PC-3 (cell line): ENCODE results near the gene CCDC171. TPM values are rescaled to one million over a fixed set of nuclear protein-coding genes. Genes with fewer than 3 reads are reported as not detected.

Source experiments
- ATAC-seq: fragments of 200-7000 bp; cut with Tn5 transposase; 2 replicates; pipeline ENCODE4 v1.9.1; 2020; ENCODE audit warnings: mild to moderate bottlenecking, moderate library complexity
- BruUV-seq: library from RNA; stranded (reverse); fragments of 400-500 nt; replicated peaks from 2 replicates; lab custom pipeline; 2021; lab: Mats Ljungman, UMichigan
- CTCF ChIA-PET: fragments of 300-600 bp; sonication (Branson Sonifier 250); formaldehyde crosslinking; loops from one replicate; lab custom pipeline; 2022; ENCODE audit warnings: antibody characterized with exemption; lab: Charles Lee
- POLR2A ChIA-PET: fragments of 300-600 bp; sonication (Branson Sonifier 250); formaldehyde crosslinking; loops from one replicate; lab custom pipeline; 2022; ENCODE audit warnings: antibody characterized with exemption; ENCODE audit not compliant: unreplicated experiment; lab: Charles Lee
- DNase-seq: peaks from one replicate; pipeline ENCODE4 v3.0.0-alpha.2; 2015
- H2AFZ ChIP-seq: fragments of 300-600 bp; sonication (generic); 2 replicates; pipeline ENCODE4 v1.6.0; 2016; ENCODE audit warnings: antibody characterized with exemption, low read length
- H3F3A ChIP-seq: fragments of 300-600 bp; sonication (generic); one replicate; pipeline ENCODE4 v1.6.0; 2017; ENCODE audit warnings: antibody characterized with exemption, low read length, control low read depth, mild to moderate bottlenecking; ENCODE audit not compliant: unreplicated experiment
- H3K27ac ChIP-seq: fragments of 300-600 bp; sonication (generic); 2 replicates; pipeline ENCODE4 v1.5.1; 2016; ENCODE audit warnings: mild to moderate bottlenecking, low read length
- H3K27me3 ChIP-seq: fragments of 300-600 bp; sonication (generic); 2 replicates; pipeline ENCODE4 v1.6.1; 2016; ENCODE audit warnings: low read length, mixed read lengths
- H3K36me3 ChIP-seq: fragments of 300-600 bp; sonication (generic); 2 replicates; pipeline ENCODE4 v1.6.1; 2016; ENCODE audit warnings: low read depth, mixed run types, low read length, mixed read lengths
- H3K4me1 ChIP-seq: fragments of 300-600 bp; sonication (generic); 2 replicates; pipeline ENCODE4 v1.5.1; 2016; ENCODE audit warnings: low read length; ENCODE audit not compliant: insufficient read depth
- H3K4me2 ChIP-seq: fragments of 300-600 bp; sonication (generic); 2 replicates; pipeline ENCODE4 v1.6.0; 2016; ENCODE audit warnings: low read length
- H3K4me3 ChIP-seq: fragments of 300-600 bp; sonication (generic); 2 replicates; pipeline ENCODE4 v1.5.1; 2016; ENCODE audit warnings: mild to moderate bottlenecking, low read length, mixed read lengths
- H3K79me2 ChIP-seq: fragments of 300-600 bp; sonication (generic); 2 replicates; pipeline ENCODE4 v1.6.1; 2017; ENCODE audit warnings: low read length, mixed read lengths
- H3K9ac ChIP-seq: fragments of 300-600 bp; sonication (generic); 2 replicates; pipeline ENCODE4 v1.6.0; 2016; ENCODE audit warnings: mild to moderate bottlenecking, low read length
- H3K9me2 ChIP-seq: fragments of 300-600 bp; sonication (generic); replicated peaks from 2 replicates; pipeline ENCODE4 v1.6.1; 2016; ENCODE audit warnings: mixed run types, low read length, mixed read lengths
- H3K9me3 ChIP-seq: fragments of 300-600 bp; sonication (generic); 2 replicates; pipeline ENCODE4 v1.6.1; 2016; ENCODE audit warnings: low read length, mixed read lengths
- H4K20me1 ChIP-seq: fragments of 300-600 bp; sonication (generic); 2 replicates; pipeline ENCODE4 v1.6.1; 2016; ENCODE audit warnings: low read length, mixed read lengths
- EZH2 ChIP-seq: fragments of 300-600 bp; sonication (generic); IDR thresholded peaks from one replicate; pipeline ENCODE4 v1.6.1; 2017; ENCODE audit warnings: antibody characterized with exemption, mild to moderate bottlenecking, low read length; ENCODE audit not compliant: unreplicated experiment
- EZH2phosphoT487 ChIP-seq: fragments of 300-600 bp; sonication (generic); IDR thresholded peaks from 2 replicates; pipeline ENCODE4 v1.6.1; 2018; ENCODE audit warnings: mild to moderate bottlenecking, antibody characterized with exemption, low read length, borderline replicate concordance
- intact Hi-C: fragments of 100-400 bp; cut with micrococcal nuclease; formaldehyde crosslinking; loops from 2 replicates; pipeline ENCODE4 v1.9.0; 2023
- total RNA-seq: library from RNA; depleted of rRNA; stranded (reverse); fragments of >200 nt; gene quantifications from 2 replicates; pipeline ENCODE4 v1.2.3, GENCODE V29; 2014
- TF ChIP-seq, protein P1 (sequence below): fragments of 300-600 bp; sonication (generic); conservative IDR thresholded peaks from 2 replicates; pipeline ENCODE4 v1.5.1; 2017; ENCODE audit warnings: antibody characterized with exemption, low read depth, mild to moderate bottlenecking, low read length

The CCDC171 gene
- total RNA-seq, 1 experiment from 2014 or later = 2.7 TPM

DNA sequence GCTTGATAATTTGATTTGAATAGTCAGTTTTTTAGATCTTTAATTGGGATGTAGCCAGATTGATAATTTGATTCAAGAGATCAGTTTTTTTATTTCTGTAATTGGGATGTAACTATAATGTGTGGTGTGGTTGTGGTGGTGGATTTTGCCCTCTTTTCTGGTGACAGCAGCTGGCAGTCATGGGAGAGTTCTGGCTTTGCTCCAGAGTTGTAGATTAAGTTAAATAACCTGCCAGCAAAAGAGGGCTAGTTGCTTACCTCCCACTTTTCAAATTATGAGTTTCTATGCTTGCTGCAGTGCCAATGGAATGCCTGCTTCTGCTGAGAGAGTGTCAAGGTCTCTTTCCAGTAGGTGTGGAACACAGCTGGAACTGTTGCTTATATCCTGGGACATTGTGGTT is 315.1 kb downstream of the CCDC171 start:
- Histone ChIP-seq H3K9ac (no peak overlapping the region), H3K79me2 (no peaks in the 10 kb centered on the region), H3K4me3 (no peak overlapping the region), H3K4me2 (no peak overlapping the region), H3K4me1 (no peaks in the 10 kb centered on the region), H4K20me1 (no peaks in the 10 kb centered on the region), H3F3A (no peaks in the 10 kb centered on the region), H3K9me3 (no peaks in the 10 kb centered on the region), H3K27me3 (no peaks in the 10 kb centered on the region), H3K27ac (no peak overlapping the region), H3K9me2 (no peaks in the 10 kb centered on the region), H3K36me3 (no peaks in the 10 kb centered on the region), H2AFZ (no peak overlapping the region)
- DNase-seq = no peak
- ATAC-seq = no peak
- CTCF ChIA-PET = no interaction called here
- POLR2A ChIA-PET = no interaction called here
- no TSS peak for BruUV-seq
- intact Hi-C loops = no loop called here
- TF ChIP-seq EZH2 = no peak
- TF ChIP-seq EZH2phosphoT487 = no peak
- TF ChIP-seq, protein P1, sequence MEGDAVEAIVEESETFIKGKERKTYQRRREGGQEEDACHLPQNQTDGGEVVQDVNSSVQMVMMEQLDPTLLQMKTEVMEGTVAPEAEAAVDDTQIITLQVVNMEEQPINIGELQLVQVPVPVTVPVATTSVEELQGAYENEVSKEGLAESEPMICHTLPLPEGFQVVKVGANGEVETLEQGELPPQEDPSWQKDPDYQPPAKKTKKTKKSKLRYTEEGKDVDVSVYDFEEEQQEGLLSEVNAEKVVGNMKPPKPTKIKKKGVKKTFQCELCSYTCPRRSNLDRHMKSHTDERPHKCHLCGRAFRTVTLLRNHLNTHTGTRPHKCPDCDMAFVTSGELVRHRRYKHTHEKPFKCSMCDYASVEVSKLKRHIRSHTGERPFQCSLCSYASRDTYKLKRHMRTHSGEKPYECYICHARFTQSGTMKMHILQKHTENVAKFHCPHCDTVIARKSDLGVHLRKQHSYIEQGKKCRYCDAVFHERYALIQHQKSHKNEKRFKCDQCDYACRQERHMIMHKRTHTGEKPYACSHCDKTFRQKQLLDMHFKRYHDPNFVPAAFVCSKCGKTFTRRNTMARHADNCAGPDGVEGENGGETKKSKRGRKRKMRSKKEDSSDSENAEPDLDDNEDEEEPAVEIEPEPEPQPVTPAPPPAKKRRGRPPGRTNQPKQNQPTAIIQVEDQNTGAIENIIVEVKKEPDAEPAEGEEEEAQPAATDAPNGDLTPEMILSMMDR = no peak

- Histone ChIP-seq H3K36me3 (no peaks in the 10 kb centered on the region), H3K27ac (peak overlapping the region; percentile 78), H4K20me1 (no peaks in the 10 kb centered on the region), H3K9me2 (no peaks in the 10 kb centered on the region), H3F3A (no peaks in the 10 kb centered on the region), H3K27me3 (no peaks in the 10 kb centered on the region), H3K4me2 (peak overlapping the region; percentile 48), H3K9ac (peak overlapping the region; percentile 73), H3K4me3 (no peak overlapping the region), H3K4me1 (peaks cover 18% of the 10 kb centered on the region), H2AFZ (peak overlapping the region; percentile 41), H3K79me2 (no peaks in the 10 kb centered on the region), H3K9me3 (no peaks in the 10 kb centered on the region)
- peak; percentile 74 for DNase-seq
- CTCF ChIA-PET = no interaction called here
- BruUV-seq = no TSS peak
- peak; percentile 66 for ATAC-seq
- TF ChIP-seq EZH2 (no peak), EZH2phosphoT487 (no peak)
- TF ChIP-seq, protein P1 = peak; percentile 72
- POLR2A ChIA-PET = interaction anchor here (0.6 kb wide), 1 partner anchor 50 kb away, joined by 3 read pairs; no protein-coding TSS in a partner anchor
- intact Hi-C loops = loop anchor here (1.0 to 10.0 kb wide), 4 partner anchors 169 to 1051 kb away; no protein-coding TSS in a partner anchor
Observed at GRCh38 chr9:15873573-15874177, 320.8 kb downstream of the CCDC171 start.

- DNase-seq = no peak
- Histone ChIP-seq H3K27me3 (no peaks in the 10 kb centered on the region), H3K4me3 (no peak overlapping the region), H3K4me1 (no peaks in the 10 kb centered on the region), H4K20me1 (no peaks in the 10 kb centered on the region), H2AFZ (no peak overlapping the region), H3K27ac (no peak overlapping the region), H3K9me3 (no peaks in the 10 kb centered on the region), H3F3A (no peaks in the 10 kb centered on the region), H3K79me2 (no peaks in the 10 kb centered on the region), H3K4me2 (no peak overlapping the region), H3K9me2 (no peaks in the 10 kb centered on the region), H3K9ac (no peak overlapping the region), H3K36me3 (no peaks in the 10 kb centered on the region)
- intact Hi-C loops = no loop called here
- CTCF ChIA-PET = no interaction called here
- POLR2A ChIA-PET = no interaction called here
- no TSS peak for BruUV-seq
- TF ChIP-seq EZH2 = no peak
- no peak for TF ChIP-seq EZH2phosphoT487
- TF ChIP-seq, protein P1 = no peak
- ATAC-seq = no peak
Observed at GRCh38 chr9:15882328-15882727, 329.5 kb downstream of the CCDC171 start.
